ENCODE data around the gene POU4F2. TPM values are rescaled to one million over a fixed set of nuclear protein-coding genes. Genes with fewer than 3 reads are reported as not detected.

The POU4F2 gene
- total RNA-seq, 2 donors from 2014 or later, result 0.51 TPM; not detected in 1

DNA sequence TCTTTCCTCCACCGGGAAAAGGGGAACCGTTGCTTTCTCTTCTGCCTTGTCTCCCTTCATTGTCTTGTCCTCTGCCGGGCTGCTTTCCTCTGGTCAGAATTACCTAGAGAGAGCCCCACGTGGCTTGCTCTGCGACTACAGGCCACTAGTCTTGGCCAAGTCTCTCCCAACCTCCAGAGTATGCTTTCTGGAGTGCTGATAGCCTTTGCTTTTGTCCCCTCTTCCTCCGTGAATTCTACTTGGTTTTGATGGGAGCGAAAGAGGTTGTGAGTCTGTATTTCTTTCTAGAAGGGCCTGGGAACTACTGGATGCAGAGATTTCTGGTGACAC is 5.3 kb upstream of the POU4F2 start:
- WGBS, result 4% methylated on average over 7 of the region's 7 CpGs
- TF ChIP-seq, protein P1, sequence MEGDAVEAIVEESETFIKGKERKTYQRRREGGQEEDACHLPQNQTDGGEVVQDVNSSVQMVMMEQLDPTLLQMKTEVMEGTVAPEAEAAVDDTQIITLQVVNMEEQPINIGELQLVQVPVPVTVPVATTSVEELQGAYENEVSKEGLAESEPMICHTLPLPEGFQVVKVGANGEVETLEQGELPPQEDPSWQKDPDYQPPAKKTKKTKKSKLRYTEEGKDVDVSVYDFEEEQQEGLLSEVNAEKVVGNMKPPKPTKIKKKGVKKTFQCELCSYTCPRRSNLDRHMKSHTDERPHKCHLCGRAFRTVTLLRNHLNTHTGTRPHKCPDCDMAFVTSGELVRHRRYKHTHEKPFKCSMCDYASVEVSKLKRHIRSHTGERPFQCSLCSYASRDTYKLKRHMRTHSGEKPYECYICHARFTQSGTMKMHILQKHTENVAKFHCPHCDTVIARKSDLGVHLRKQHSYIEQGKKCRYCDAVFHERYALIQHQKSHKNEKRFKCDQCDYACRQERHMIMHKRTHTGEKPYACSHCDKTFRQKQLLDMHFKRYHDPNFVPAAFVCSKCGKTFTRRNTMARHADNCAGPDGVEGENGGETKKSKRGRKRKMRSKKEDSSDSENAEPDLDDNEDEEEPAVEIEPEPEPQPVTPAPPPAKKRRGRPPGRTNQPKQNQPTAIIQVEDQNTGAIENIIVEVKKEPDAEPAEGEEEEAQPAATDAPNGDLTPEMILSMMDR (IDR thresholded peaks at IDR 0.05), result no peak
- TF ChIP-seq POLR2AphosphoS5 (IDR thresholded peaks at IDR 0.05) (no peak), POLR2A (IDR thresholded peaks at IDR 0.05) (no peak)
- peaks cover 17% of the 10 kb centered on the region for H3K27me3 ChIP-seq (replicated peaks; ENCODE audit: insufficient read depth)

DNA sequence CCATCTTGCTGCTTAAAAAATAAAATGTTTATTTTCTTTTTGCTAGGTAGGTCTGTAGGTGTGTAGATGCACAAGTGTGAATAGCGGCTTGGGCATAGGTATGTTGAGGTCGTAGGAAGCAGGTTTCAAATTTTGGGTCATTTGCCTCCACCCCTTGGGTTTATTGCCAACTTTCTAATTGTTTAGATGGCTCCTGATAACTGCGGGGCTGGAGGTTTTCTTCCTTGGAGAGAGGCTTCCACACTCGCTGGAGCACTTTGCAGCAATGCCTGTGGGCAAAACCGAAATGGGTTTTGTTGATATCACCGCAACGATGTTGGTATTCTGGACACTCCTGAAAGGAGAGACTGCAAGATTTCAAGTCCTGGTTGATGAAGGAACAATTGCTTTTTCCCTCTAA is 3.9 kb upstream of the POU4F2 start:
- no peak for TF ChIP-seq POLR2AphosphoS5 (IDR thresholded peaks at IDR 0.05)
- TF ChIP-seq, protein P1 (IDR thresholded peaks at IDR 0.05), result no peak
- H3K27ac ChIP-seq, result no peak overlapping the region
- intact Hi-C loops (cut with DNase I), result no loop called here
- DNase-seq (ENCODE audit: low spot score), result no peak
- no peaks in the 10 kb centered on the region for H3K36me3 ChIP-seq
- H3K4me3 ChIP-seq, result no peak overlapping the region
- H3K4me1 ChIP-seq (replicated peaks), result peaks cover 11% of the 10 kb centered on the region
- no peaks in the 10 kb centered on the region for H3K9me3 ChIP-seq
- peaks cover 18% of the 10 kb centered on the region for H3K27me3 ChIP-seq (replicated peaks; ENCODE audit: insufficient read depth)
- 4% methylated on average over 7 of the region's 7 CpGs for WGBS

More for the DNA sequence above, 5.3 kb upstream of the POU4F2 start:
- Histone ChIP-seq H3K4me3 (no peak overlapping the region), H3K4me1 (replicated peaks) (peaks cover under 1% of the 10 kb centered on the region), H3K9me3 (no peaks in the 10 kb centered on the region), H3K27ac (no peak overlapping the region), H3K36me3 (no peaks in the 10 kb centered on the region)
- no peak for DNase-seq (ENCODE audit: low spot score)
- intact Hi-C loops (cut with DNase I), result no loop called here

DNA sequence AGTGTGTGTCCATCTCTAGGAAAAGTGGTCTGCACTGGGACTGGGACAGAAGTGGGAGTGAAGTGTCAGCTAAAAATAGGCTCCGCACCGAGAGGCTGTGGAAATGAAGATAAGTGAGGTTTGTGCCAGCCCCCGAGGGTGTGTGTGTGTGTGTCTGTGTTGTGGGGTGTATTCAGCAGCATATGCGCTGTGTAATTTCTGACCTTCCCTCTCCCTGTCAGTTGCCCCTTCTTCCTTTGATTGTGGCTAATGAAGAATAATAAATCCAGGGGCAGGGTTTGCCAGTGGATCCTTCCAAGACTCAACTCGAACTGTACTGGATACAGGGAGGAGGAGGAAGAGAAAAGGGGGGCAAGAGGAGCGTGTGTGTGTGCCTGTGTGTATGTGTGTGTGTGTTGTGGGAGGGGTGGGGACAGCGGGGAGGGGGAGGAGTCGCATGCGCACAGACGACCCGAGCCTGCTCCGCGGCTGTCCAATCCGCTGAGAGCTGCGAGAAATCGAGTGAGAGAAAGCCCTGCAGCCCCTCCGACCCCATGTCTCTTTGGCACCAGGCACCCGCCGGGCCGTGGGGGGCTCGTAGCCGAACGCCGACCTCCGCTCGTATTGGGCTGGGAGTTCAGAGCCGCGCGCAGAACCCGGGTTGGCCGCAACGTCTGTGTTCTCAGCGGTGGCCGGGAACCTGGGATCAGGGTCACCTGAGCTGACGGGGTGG is 916 bp upstream of the POU4F2 start:
- Histone ChIP-seq H3K36me3 (no peaks in the 10 kb centered on the region), H3K27ac (no peak overlapping the region), H3K9me3 (no peaks in the 10 kb centered on the region), H3K27me3 (replicated peaks; ENCODE audit: insufficient read depth) (peaks cover 26% of the 10 kb centered on the region), H3K4me3 (no peak overlapping the region), H3K4me1 (replicated peaks) (peaks cover 11% of the 10 kb centered on the region)
- intact Hi-C loops (cut with DNase I), result no loop called here
- 2% methylated on average over 35 of the region's 35 CpGs for WGBS
- no peak for TF ChIP-seq POLR2AphosphoS5 (IDR thresholded peaks at IDR 0.05)
- TF ChIP-seq, protein P1 (IDR thresholded peaks at IDR 0.05), result no peak
- DNase-seq (ENCODE audit: low spot score), result no peak

DNA sequence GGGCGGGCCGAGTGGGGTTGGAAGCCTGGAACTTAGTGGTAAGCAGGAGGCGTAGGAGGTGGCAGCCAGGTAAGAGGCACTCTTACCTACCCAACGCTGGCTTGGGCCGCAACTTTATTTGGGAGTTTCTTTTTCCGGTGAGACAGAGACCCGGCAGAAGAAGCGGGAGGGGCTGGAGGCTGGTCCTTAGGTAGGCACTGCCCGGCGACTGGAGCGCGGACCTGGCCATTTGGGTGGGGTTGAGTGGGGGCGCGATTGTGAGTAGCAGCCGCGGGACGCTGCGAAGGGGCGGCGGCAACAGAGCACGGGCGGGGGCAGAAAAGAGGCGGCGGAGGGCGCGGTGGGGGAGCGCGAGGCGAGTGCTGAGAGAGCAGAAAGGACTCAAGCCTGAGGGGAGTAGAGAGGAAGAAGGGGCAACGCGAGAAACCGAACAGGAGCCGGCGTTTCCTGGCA is 334 bp upstream of the POU4F2 start:
- H3K36me3 ChIP-seq, result no peaks in the 10 kb centered on the region

More for the DNA sequence above, 334 bp upstream of the POU4F2 start:
- no peak overlapping the region for H3K27ac ChIP-seq
- no peak for DNase-seq (ENCODE audit: low spot score)
- H3K4me3 ChIP-seq, result peak overlapping the region in 1 of 2 donors; percentile 2
- intact Hi-C loops (cut with DNase I), result no loop called here
- H3K4me1 ChIP-seq (replicated peaks), result peaks cover 11% of the 10 kb centered on the region
- TF ChIP-seq POLR2A (IDR thresholded peaks at IDR 0.05) (no peak), POLR2AphosphoS5 (IDR thresholded peaks at IDR 0.05) (no peak)
- TF ChIP-seq, protein P1 (IDR thresholded peaks at IDR 0.05), result no peak
- H3K9me3 ChIP-seq, result no peaks in the 10 kb centered on the region
- 2% methylated on average over 34 of the region's 34 CpGs for WGBS
- H3K27me3 ChIP-seq (replicated peaks; ENCODE audit: insufficient read depth), result peaks cover 23% of the 10 kb centered on the region

Data from prostate gland (tissue), 2 donors.